ENCODE results near the gene DTNBP1.

DNA sequence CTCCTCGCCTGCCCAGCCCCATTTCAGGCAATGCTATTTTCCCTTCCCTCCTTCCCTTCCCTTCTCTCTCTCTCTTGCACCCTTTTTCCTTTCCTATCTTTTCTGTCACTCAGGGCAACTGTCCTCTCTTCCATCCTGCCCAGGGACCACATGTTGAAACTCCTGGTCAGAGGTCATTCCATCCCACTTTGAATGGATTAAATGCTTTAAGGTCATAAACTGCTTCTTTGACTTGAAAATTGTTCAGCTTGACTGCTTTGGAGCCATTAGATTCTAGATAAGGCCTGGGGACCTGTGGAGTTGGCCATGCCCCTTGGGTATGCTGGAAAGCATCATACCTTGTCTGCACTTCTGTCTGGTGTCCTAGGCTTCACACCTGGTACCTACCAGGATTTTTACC is 106.1 kb downstream of the DTNBP1 start:
- TF ChIP-seq, protein P1, sequence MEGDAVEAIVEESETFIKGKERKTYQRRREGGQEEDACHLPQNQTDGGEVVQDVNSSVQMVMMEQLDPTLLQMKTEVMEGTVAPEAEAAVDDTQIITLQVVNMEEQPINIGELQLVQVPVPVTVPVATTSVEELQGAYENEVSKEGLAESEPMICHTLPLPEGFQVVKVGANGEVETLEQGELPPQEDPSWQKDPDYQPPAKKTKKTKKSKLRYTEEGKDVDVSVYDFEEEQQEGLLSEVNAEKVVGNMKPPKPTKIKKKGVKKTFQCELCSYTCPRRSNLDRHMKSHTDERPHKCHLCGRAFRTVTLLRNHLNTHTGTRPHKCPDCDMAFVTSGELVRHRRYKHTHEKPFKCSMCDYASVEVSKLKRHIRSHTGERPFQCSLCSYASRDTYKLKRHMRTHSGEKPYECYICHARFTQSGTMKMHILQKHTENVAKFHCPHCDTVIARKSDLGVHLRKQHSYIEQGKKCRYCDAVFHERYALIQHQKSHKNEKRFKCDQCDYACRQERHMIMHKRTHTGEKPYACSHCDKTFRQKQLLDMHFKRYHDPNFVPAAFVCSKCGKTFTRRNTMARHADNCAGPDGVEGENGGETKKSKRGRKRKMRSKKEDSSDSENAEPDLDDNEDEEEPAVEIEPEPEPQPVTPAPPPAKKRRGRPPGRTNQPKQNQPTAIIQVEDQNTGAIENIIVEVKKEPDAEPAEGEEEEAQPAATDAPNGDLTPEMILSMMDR (conservative IDR thresholded peaks at IDR 0.05 in 1 of 2, IDR thresholded peaks at IDR 0.05 in 1 of 2; ENCODE audit: low read depth in 1 of 2, low read length in 2 of 2), result no peak
- no peak for TF ChIP-seq EZH2 (IDR thresholded peaks at IDR 0.05; ENCODE audit: low read length, missing control alignments)
